ENCODE results near the gene IPO7.

DNA sequence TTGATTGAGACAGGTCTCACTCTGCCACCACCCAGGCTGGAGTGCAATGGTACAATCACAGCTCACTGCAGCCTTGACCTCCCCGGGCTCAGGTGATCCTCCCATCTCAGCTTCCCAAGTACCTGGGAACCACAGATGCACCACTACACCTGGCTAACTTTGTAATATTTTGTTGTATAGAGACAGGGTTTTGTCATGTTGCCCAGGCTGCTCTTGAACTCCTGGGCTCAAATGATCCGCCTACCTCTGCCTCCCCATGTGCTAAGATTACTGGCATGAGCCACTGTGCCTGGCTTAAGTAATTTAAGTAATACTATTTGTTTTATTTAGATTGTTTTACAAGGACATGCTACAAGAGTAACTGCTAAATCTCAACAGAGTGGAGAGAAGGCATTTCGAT lies 109.9 kb downstream of the IPO7 start:
- no peak for TF ChIP-seq FOXM1 (IDR thresholded peaks at IDR 0.05; ENCODE audit: borderline replicate concordance)
- TF ChIP-seq FOXK2 (IDR thresholded peaks at IDR 0.05) = no peak
